Measurements from ENCODE around the gene DBNDD2.
A peak's percentile ranks its signal among the peaks of the same experiment; 100 is the strongest.

The DBNDD2 gene

GRCh38 chr20:45436732-45437485, 28.8 kb downstream of the DBNDD2 start (continued):
- TF ChIP-seq, protein P1, sequence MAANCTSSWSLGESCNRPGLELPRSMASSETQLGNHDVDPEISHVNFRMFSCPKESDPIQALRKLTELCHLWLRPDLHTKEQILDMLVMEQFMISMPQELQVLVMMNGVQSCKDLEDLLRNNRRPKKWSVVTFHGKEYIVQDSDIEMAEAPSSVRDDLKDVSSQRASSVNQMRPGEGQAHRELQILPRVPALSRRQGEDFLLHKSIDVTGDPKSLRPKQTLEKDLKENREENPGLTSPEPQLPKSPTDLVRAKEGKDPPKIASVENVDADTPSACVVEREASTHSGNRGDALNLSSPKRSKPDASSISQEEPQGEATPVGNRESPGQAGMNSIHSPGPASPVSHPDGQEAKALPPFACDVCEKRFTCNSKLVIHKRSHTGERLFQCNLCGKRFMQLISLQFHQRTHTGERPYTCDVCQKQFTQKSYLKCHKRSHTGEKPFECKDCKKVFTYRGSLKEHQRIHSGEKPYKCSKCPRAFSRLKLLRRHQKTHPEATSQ (tag by site-specific recombination; IDR thresholded peaks at IDR 0.05) = no peak
- no peak for TF ChIP-seq MEIS1 (CRISPR knock-in tag; IDR thresholded peaks at IDR 0.05; ENCODE audit: borderline replicate concordance)
- TF ChIP-seq ZIC2 (tag by site-specific recombination; IDR thresholded peaks at IDR 0.05) = peak; percentile 87
- no peak for TF ChIP-seq ZNF433 (tag by site-specific recombination; IDR thresholded peaks at IDR 0.05; ENCODE audit: low read depth)
- no peak for TF ChIP-seq ZNF398 (tag by site-specific recombination; IDR thresholded peaks at IDR 0.05)
- TF ChIP-seq, protein P2, sequence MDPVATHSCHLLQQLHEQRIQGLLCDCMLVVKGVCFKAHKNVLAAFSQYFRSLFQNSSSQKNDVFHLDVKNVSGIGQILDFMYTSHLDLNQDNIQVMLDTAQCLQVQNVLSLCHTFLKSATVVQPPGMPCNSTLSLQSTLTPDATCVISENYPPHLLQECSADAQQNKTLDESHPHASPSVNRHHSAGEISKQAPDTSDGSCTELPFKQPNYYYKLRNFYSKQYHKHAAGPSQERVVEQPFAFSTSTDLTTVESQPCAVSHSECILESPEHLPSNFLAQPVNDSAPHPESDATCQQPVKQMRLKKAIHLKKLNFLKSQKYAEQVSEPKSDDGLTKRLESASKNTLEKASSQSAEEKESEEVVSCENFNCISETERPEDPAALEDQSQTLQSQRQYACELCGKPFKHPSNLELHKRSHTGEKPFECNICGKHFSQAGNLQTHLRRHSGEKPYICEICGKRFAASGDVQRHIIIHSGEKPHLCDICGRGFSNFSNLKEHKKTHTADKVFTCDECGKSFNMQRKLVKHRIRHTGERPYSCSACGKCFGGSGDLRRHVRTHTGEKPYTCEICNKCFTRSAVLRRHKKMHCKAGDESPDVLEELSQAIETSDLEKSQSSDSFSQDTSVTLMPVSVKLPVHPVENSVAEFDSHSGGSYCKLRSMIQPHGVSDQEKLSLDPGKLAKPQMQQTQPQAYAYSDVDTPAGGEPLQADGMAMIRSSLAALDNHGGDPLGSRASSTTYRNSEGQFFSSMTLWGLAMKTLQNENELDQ (tag by site-specific recombination; IDR thresholded peaks at IDR 0.05; ENCODE audit: low read depth) = no peak
- no peak for TF ChIP-seq ZNF175 (tag by site-specific recombination; IDR thresholded peaks at IDR 0.05)
- TF ChIP-seq KLF9 (tag by site-specific recombination; IDR thresholded peaks at IDR 0.05; ENCODE audit: low read depth) = no peak
- no peak for TF ChIP-seq ZNF426 (tag by site-specific recombination; IDR thresholded peaks at IDR 0.05)
- no peak for TF ChIP-seq ZNF362 (tag by site-specific recombination; IDR thresholded peaks at IDR 0.05)
- TF ChIP-seq ZNF37A (tag by site-specific recombination; IDR thresholded peaks at IDR 0.05) = no peak
- TF ChIP-seq ZNF133 (tag by site-specific recombination; IDR thresholded peaks at IDR 0.05) = no peak
- TF ChIP-seq ZNF560 (tag by site-specific recombination; IDR thresholded peaks at IDR 0.05; ENCODE audit: borderline replicate concordance) = no peak
- no peak for TF ChIP-seq GLI2 (tag by site-specific recombination; IDR thresholded peaks at IDR 0.05; ENCODE audit: borderline replicate concordance, low read depth)
- no peak for TF ChIP-seq ZBTB21 (tag by site-specific recombination; IDR thresholded peaks at IDR 0.05)
- 0 out of 2 replicates have a peak, but pooled peaks have one; percentile 40 for TF ChIP-seq YY1 (tag by site-specific recombination; IDR thresholded peaks at IDR 0.05)
- no peak for TF ChIP-seq ZNF16 (tag by site-specific recombination; IDR thresholded peaks at IDR 0.05; ENCODE audit: low read depth)
- TF ChIP-seq, protein P3, sequence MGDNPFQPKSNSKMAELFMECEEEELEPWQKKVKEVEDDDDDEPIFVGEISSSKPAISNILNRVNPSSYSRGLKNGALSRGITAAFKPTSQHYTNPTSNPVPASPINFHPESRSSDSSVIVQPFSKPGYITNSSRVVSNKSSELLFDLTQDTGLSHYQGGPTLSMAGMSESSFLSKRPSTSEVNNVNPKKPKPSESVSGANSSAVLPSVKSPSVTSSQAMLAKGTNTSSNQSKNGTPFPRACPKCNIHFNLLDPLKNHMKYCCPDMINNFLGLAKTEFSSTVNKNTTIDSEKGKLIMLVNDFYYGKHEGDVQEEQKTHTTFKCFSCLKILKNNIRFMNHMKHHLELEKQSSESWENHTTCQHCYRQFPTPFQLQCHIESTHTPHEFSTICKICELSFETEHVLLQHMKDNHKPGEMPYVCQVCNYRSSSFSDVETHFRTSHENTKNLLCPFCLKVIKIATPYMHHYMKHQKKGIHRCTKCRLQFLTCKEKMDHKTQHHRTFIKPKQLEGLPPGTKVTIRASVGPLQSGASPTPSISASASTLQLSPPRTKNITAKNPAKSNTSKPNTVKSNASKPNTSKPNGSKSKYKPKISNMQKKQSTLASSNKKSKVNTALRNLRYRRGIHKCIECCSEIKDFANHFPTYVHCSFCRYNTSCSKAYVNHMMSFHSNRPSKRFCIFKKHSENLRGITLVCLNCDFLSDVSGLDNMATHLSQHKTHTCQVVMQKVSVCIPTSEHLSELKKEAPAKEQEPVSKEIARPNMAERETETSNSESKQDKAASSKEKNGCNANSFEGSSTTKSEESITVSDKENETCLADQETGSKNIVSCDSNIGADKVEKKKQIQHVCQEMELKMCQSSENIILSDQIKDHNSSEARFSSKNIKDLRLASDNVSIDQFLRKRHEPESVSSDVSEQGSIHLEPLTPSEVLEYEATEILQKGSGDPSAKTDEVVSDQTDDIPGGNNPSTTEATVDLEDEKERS (tag by site-specific recombination; IDR thresholded peaks at IDR 0.05) = no peak
- no peak for TF ChIP-seq ZNF404 (tag by site-specific recombination; IDR thresholded peaks at IDR 0.05)
- TF ChIP-seq ZNF571 (tag by site-specific recombination; IDR thresholded peaks at IDR 0.05) = no peak
- TF ChIP-seq ZNF280C (tag by site-specific recombination; IDR thresholded peaks at IDR 0.05) = no peak
- no peak for TF ChIP-seq OVOL3 (tag by site-specific recombination; IDR thresholded peaks at IDR 0.05)
- no peak for TF ChIP-seq ZNF292 (tag by site-specific recombination; IDR thresholded peaks at IDR 0.05; ENCODE audit: borderline replicate concordance, low read depth)
- no peak for TF ChIP-seq FEZF1 (tag by site-specific recombination; IDR thresholded peaks at IDR 0.05)
- TF ChIP-seq ZNF501 (tag by site-specific recombination; IDR thresholded peaks at IDR 0.05) = no peak
- TF ChIP-seq ZNF18 (tag by site-specific recombination; IDR thresholded peaks at IDR 0.05) = no peak

Data from HEK293 (cell line).